NCI-H345 treated with DMSO at 0.1 percent for 48 hours (cell line): ENCODE measurements around the gene TWIST2.

ENCODE experiments used
- DNase-seq: peaks from one replicate; lab custom pipeline; 2025; ENCODE audit not compliant: unreplicated experiment; lab: John Stamatoyannopoulos, UW

TWIST2 gene

GRCh38 chr2:238888781-238889180 is 40.9 kb downstream of the TWIST2 start:
- DNase-seq = no peak

GRCh38 chr2:238890131-238890530 is 42.2 kb downstream of the TWIST2 start:
- DNase-seq = no peak

GRCh38 chr2:238890618-238891456 is 43.0 kb downstream of the TWIST2 start:
- DNase-seq = no peak

GRCh38 chr2:238891457-238892203 is 43.7 kb downstream of the TWIST2 start:
- DNase-seq = no peak

GRCh38 chr2:238892204-238892500 is 44.3 kb downstream of the TWIST2 start:
- no peak for DNase-seq

GRCh38 chr2:238892796-238893195 is 44.9 kb downstream of the TWIST2 start:
- no peak for DNase-seq

GRCh38 chr2:238893349-238894000 is 45.6 kb downstream of the TWIST2 start:
- DNase-seq = no peak

GRCh38 chr2:238894226-238894949 is 46.5 kb downstream of the TWIST2 start:
- no peak for DNase-seq

- DNase-seq = no peak
These were observed 47.0 kb downstream of the TWIST2 start for GRCh38 chr2:238894950-238895298.

- DNase-seq = no peak
These were observed 47.5 kb downstream of the TWIST2 start for GRCh38 chr2:238895361-238895882.

GRCh38 chr2:238895891-238896600 is 48.2 kb downstream of the TWIST2 start:
- DNase-seq = no peak

GRCh38 chr2:238896641-238897040 is 48.8 kb downstream of the TWIST2 start:
- no peak for DNase-seq

GRCh38 chr2:238897122-238897880 is 49.4 kb downstream of the TWIST2 start:
- no peak for DNase-seq

GRCh38 chr2:238897911-238898311 is 50.0 kb downstream of the TWIST2 start:
- no peak for DNase-seq

GRCh38 chr2:238898534-238899281 is 50.8 kb downstream of the TWIST2 start:
- DNase-seq = no peak

GRCh38 chr2:238899386-238899785 is 51.5 kb downstream of the TWIST2 start:
- DNase-seq = no peak

- no peak for DNase-seq
These were observed 52.6 kb downstream of the TWIST2 start for GRCh38 chr2:238900511-238900910.

- DNase-seq = no peak
These were observed 53.7 kb downstream of the TWIST2 start for GRCh38 chr2:238901461-238902057.

GRCh38 chr2:238902285-238902684 is 54.4 kb downstream of the TWIST2 start:
- no peak for DNase-seq
